ENCODE measurements around the gene GBF1.
A peak's percentile ranks its signal among the peaks of the same experiment; 100 is the strongest.
"Not testable (repeated sequence)": the region's sequence is repeated elsewhere in the genome, so short reads cannot be mapped to it uniquely, and the experiment has no call there.

The GBF1 gene

DNA sequence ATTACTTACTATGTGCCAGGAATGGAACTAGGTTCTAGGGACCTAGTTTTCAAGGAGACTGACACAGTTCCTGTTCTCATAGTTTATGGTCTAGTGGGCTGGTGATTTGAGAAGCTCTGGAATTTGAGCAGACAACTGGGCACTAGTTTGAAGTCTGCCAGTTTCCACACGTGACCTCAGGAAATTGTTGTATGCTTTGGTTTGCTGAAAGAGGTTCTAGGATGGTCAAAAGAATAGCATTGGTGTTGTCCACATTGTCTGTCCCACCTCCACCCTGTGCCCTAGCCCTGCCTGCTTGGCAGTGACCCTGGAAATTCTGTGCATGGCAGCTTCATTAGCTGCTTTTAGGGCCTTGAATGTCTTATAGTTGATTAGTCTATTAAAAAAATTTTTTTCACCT, 28.7 kb downstream of the GBF1 start:
- no peak for DNase-seq (ENCODE audit: low read depth)

- DNase-seq (ENCODE audit: low read depth) = no peak
These were observed 30.0 kb downstream of the GBF1 start for GRCh38 chr10:102275343-102275742.

GRCh38 chr10:102279104-102279503, 33.8 kb downstream of the GBF1 start:
- DNase-seq (ENCODE audit: low read depth) = no peak

DNA sequence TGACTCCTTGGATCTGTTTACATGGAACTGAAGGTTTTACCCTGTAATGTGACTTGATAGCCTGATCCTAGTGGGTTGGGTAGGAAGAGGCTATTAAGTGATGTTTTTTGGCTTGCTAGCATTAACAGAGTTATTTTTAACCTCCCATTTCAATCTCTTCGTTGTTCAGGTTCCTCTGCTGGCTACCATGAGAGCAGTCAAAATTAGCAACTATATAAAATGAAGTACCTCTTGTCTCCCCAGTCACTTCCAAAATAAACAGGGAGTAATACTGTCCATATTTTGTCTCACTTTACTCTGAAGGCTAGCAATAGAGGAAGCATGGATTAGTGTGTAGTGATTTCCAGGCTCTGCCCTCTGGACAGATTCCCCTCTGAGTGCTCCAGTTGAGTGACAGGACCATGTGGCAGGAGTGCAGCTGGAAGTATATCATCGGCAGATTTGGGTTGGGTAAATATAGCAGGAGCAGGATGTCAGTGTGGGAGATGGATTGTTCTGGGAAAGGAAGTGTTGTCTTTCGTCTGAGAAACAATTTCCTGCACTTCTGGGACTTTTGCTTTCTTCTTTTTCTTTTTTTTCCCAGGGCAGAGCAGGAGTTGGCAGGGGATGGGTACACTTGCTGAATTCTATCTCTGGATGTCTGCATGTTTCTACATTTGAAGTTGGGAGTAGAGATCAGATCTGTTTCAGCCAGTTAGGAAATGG, 35.2 kb downstream of the GBF1 start:
- DNase-seq (ENCODE audit: low read depth) = peak; percentile 27

- peak; percentile 27 for DNase-seq (ENCODE audit: low read depth)
These were observed 35.8 kb downstream of the GBF1 start for GRCh38 chr10:102281102-102281487.

GRCh38 chr10:102283488-102283887, 38.2 kb downstream of the GBF1 start:
- DNase-seq (ENCODE audit: low read depth) = no peak

- DNase-seq (ENCODE audit: low read depth) = no peak
These were observed 38.6 kb downstream of the GBF1 start for GRCh38 chr10:102283890-102284289.

GRCh38 chr10:102284531-102284930, 39.2 kb downstream of the GBF1 start:
- DNase-seq (ENCODE audit: low read depth) = no peak

- DNase-seq (ENCODE audit: low read depth) = no peak
These were observed 39.8 kb downstream of the GBF1 start for GRCh38 chr10:102285133-102285532.

- DNase-seq (ENCODE audit: low read depth) = peak; percentile 29
These were observed 40.9 kb downstream of the GBF1 start for GRCh38 chr10:102286216-102286615.

- DNase-seq (ENCODE audit: low read depth) = no peak
These were observed 42.2 kb downstream of the GBF1 start for GRCh38 chr10:102287538-102287937.

GRCh38 chr10:102287991-102288390, 42.7 kb downstream of the GBF1 start:
- DNase-seq (ENCODE audit: low read depth) = no peak

GRCh38 chr10:102289356-102289755, 44.0 kb downstream of the GBF1 start:
- no peak for DNase-seq (ENCODE audit: low read depth)

GRCh38 chr10:102289840-102290239, 44.5 kb downstream of the GBF1 start:
- DNase-seq (ENCODE audit: low read depth) = no peak

GRCh38 chr10:102291221-102291905, 46.0 kb downstream of the GBF1 start:
- no peak for DNase-seq (ENCODE audit: low read depth)

- no peak for DNase-seq (ENCODE audit: low read depth)
These were observed 51.8 kb downstream of the GBF1 start for GRCh38 chr10:102297101-102297500.

GRCh38 chr10:102298899-102299298, 53.6 kb downstream of the GBF1 start:
- no peak for DNase-seq (ENCODE audit: low read depth)

- peak; percentile 91 for DNase-seq (ENCODE audit: low read depth)
These were observed 54.5 kb downstream of the GBF1 start for GRCh38 chr10:102299873-102300272.

DNA sequence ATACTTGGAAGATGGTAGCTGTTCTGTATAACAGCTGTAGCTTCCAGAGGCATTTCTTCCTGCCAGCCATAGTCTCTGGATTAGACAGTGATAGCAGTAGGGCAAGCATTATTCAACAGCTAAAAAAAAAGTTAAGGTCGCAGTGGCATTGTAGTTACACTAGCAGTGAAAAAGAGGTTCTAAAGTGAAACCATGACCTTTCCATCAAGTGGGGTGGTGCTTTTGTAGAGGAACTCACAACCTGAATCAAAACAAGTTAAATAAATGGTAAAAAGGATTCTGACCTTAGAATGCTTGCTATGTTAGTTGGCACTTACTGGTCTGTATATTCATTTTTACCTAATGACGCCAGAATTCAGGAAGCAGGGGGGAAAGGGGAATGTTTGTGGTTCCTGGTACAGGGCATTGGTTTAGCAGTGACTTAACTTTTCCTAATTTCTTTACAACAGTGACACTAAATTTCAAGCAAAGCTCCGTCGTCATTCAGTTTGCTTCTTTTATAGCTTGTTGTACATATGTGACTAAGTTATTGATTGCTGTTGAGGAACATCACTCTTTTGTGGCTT, 55.0 kb downstream of the GBF1 start:
- DNase-seq (ENCODE audit: low read depth) = peak; percentile 79

- DNase-seq (ENCODE audit: low read depth) = not testable (repeated sequence)
These were observed 55.6 kb downstream of the GBF1 start for GRCh38 chr10:102300912-102301311.

DNA sequence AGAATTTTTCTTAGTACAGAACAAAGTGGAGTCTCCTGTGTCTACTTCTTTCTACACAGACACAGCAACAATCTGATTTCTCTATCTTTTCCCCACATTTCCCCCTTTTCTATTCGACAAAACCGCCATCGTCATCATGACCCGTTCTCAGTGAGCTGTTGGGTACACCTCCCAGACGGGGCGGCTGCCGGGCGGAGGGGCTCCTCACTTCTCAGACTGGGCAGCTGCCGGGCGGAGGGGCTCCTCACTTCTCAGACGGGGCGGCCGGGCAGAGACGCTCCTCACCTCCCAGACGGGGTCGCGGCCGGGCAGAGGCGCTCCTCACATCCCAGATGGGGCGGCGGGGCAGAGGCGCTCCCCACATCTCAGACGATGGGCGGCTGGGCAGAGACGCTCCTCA, 56.0 kb downstream of the GBF1 start:
- not testable (repeated sequence) for DNase-seq (ENCODE audit: low read depth)

DNA sequence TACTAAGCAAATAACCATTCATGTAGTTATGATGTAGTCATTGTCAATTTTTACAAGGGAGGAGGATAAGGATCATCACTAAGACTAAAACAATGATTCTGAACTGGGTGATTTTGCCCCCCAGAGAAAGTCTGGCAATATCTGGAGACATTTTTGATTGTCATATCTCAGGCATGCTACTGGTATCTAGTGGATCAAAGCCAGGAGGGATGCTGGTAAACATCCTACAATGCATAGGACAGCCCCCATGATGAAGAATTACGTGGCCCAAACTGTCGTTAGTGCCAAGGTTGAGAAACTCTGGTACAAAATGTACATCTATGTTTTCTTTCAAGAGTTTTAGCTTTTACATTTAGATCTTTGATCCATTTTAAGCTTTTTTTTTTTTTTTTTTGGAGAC, 57.3 kb downstream of the GBF1 start:
- peak; percentile 73 for DNase-seq (ENCODE audit: low read depth)

DNA sequence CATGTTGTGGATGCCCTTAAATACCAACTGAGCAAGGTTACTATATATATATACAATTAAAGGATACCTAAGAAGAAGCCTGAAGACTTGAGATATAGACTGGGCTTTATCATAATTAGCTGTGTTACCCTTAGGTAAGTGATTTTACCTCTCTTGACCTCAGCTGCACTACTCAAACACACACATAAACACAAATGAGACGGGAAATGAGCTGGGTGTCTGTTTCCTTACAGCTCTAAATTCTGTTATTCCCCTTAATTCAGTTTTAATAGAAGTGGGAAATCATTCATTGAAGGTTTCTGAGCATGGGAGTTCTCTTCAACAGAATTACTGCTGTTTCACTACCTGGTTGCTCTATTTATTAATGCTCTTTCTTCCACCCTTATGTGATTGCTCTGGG, 60.7 kb downstream of the GBF1 start:
- no peak for DNase-seq (ENCODE audit: low read depth)

- DNase-seq (ENCODE audit: low read depth) = no peak
These were observed 61.4 kb downstream of the GBF1 start for GRCh38 chr10:102306710-102307109.

Measured in amniotic epithelial cell (primary cell).